Measurements from ENCODE around the gene SKIC8. TPM values are rescaled to one million over a fixed set of nuclear protein-coding genes. Genes with fewer than 3 reads are reported as not detected.

Gene SKIC8
- total RNA-seq, 1 donor from 2014 or later, result 46.5 TPM

- no peaks in the 10 kb centered on the region for H3K36me3 Mint-ChIP-seq (ENCODE audit: unreplicated experiment)
- no peak for DNase-seq (ENCODE audit: extremely low spot score, unreplicated experiment)
- no peaks in the 10 kb centered on the region for H3K9me3 Mint-ChIP-seq (ENCODE audit: unreplicated experiment)
- no peak for TF ChIP-seq CTCF (IDR thresholded peaks at IDR 0.05)
- peaks cover 43% of the 10 kb centered on the region for H3K27me3 Mint-ChIP-seq (ENCODE audit: unreplicated experiment)
- no peak overlapping the region for H3K4me3 Mint-ChIP-seq (ENCODE audit: unreplicated experiment)
- H3K27ac Mint-ChIP-seq (ENCODE audit: unreplicated experiment), result no peak overlapping the region
- peaks cover 13% of the 10 kb centered on the region for H3K4me1 Mint-ChIP-seq (ENCODE audit: unreplicated experiment)
These were observed 36.6 kb upstream of the SKIC8 start for GRCh38 chr15:78335985-78336384.

- H3K4me1 Mint-ChIP-seq (ENCODE audit: unreplicated experiment), result peaks cover 10% of the 10 kb centered on the region
- H3K27ac Mint-ChIP-seq (ENCODE audit: unreplicated experiment), result no peak overlapping the region
- TF ChIP-seq CTCF (IDR thresholded peaks at IDR 0.05), result no peak
- DNase-seq (ENCODE audit: extremely low spot score, unreplicated experiment), result no peak
- peaks cover 33% of the 10 kb centered on the region for H3K27me3 Mint-ChIP-seq (ENCODE audit: unreplicated experiment)
- H3K9me3 Mint-ChIP-seq (ENCODE audit: unreplicated experiment), result no peaks in the 10 kb centered on the region
- H3K36me3 Mint-ChIP-seq (ENCODE audit: unreplicated experiment), result no peaks in the 10 kb centered on the region
- no peak overlapping the region for H3K4me3 Mint-ChIP-seq (ENCODE audit: unreplicated experiment)
These were observed 35.4 kb upstream of the SKIC8 start for GRCh38 chr15:78334845-78335244.

GRCh38 chr15:78329625-78330024 is 30.2 kb upstream of the SKIC8 start:
- no peak for DNase-seq (ENCODE audit: extremely low spot score, unreplicated experiment)
- Mint-ChIP-seq H3K36me3 (ENCODE audit: unreplicated experiment) (no peaks in the 10 kb centered on the region), H3K4me3 (ENCODE audit: unreplicated experiment) (no peak overlapping the region), H3K27ac (ENCODE audit: unreplicated experiment) (no peak overlapping the region), H3K4me1 (ENCODE audit: unreplicated experiment) (peaks cover 16% of the 10 kb centered on the region), H3K27me3 (ENCODE audit: unreplicated experiment) (peaks cover 11% of the 10 kb centered on the region), H3K9me3 (ENCODE audit: unreplicated experiment) (no peaks in the 10 kb centered on the region)
- TF ChIP-seq CTCF (IDR thresholded peaks at IDR 0.05), result no peak

GRCh38 chr15:78327466-78327865 is 28.1 kb upstream of the SKIC8 start:
- Mint-ChIP-seq H3K36me3 (ENCODE audit: unreplicated experiment) (no peaks in the 10 kb centered on the region), H3K27me3 (ENCODE audit: unreplicated experiment) (peaks cover 4% of the 10 kb centered on the region), H3K4me3 (ENCODE audit: unreplicated experiment) (no peak overlapping the region), H3K9me3 (ENCODE audit: unreplicated experiment) (no peaks in the 10 kb centered on the region), H3K27ac (ENCODE audit: unreplicated experiment) (no peak overlapping the region), H3K4me1 (ENCODE audit: unreplicated experiment) (peaks cover 24% of the 10 kb centered on the region)
- TF ChIP-seq CTCF (IDR thresholded peaks at IDR 0.05), result no peak
- DNase-seq (ENCODE audit: extremely low spot score, unreplicated experiment), result no peak

GRCh38 chr15:78325092-78325843 is 25.9 kb upstream of the SKIC8 start:
- H3K4me1 Mint-ChIP-seq (ENCODE audit: unreplicated experiment), result peaks cover 27% of the 10 kb centered on the region
- no peaks in the 10 kb centered on the region for H3K36me3 Mint-ChIP-seq (ENCODE audit: unreplicated experiment)
- no peak for DNase-seq (ENCODE audit: extremely low spot score, unreplicated experiment)
- no peak overlapping the region for H3K27ac Mint-ChIP-seq (ENCODE audit: unreplicated experiment)
- no peak overlapping the region for H3K4me3 Mint-ChIP-seq (ENCODE audit: unreplicated experiment)
- H3K9me3 Mint-ChIP-seq (ENCODE audit: unreplicated experiment), result no peaks in the 10 kb centered on the region
- TF ChIP-seq CTCF (IDR thresholded peaks at IDR 0.05), result no peak
- no peaks in the 10 kb centered on the region for H3K27me3 Mint-ChIP-seq (ENCODE audit: unreplicated experiment)
